GM18508 (cell line): Measurements from ENCODE around the gene NFKB2.

Experiments
- ATAC-seq: cut with Tn5 transposase; IDR thresholded peaks from one replicate; pipeline ENCODE4 v1.9.1; 2021; ENCODE audit warnings: moderate number of reproducible peaks; ENCODE audit not compliant: insufficient read depth, unreplicated experiment

The NFKB2 gene

DNA sequence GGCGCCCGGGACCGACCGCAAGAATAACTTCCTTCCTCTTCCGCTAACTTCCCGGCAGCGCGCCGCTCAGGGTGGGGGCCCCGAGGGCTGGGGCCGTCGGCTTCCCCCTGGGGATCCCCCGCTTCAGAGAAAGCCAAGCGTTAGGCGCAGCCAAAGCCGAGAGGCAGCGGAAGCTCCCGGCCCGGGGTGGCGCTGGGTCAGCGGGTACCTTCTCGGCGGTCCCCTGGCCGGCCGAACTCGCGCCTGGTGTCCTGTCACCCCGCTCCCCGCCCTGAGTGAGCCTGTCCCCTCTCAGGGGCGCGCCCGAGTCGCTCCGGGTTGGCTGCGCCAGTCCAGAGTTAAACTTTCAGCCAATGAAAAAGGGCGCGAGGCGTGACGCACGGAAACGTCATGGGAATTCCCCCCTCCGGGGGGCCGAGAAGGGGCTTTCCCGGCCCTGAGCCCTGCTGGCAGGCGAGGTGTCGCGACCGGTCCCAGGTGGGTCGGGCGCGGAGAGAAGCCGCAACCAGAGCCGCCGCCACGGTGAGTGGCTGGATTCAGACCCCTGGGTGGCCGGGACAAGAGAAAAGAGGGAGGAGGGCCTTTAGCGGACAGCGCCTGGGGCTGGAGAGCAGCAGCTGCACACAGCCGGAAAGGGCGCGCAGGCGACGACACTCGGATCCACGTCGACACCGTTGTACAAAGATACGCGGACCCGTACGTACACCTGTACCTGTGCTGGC is 1.3 kb upstream of the NFKB2 start:
- ATAC-seq: peak; percentile 56

DNA sequence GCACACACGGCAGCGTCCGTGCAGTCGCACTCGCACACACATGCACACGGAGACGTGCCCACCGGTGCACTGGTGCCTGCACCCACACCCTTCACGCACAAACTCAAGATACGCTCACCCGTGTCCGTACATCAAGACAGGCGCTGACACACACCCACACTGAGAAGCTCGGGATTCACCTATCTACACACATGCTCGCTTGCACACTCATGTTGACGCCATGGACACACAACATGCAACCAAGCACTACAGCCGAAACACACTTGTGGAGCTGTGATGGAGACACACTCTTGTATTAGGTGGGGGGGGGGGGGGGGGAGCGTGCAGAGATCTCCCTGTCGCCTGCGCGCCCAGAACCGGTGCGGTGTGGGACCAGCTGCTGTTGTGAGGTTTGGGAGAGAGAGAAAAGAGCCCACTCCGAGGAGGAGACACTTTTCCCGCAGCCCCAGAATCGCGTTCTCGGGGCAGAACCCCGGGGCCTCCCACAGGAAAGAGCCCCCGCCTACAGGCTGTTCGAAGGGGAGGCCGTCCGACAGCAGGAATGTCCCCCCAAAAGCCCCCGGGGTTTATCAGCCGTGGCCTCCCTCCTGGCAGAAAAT is 605 bp upstream of the NFKB2 start:
- ATAC-seq: no peak

DNA sequence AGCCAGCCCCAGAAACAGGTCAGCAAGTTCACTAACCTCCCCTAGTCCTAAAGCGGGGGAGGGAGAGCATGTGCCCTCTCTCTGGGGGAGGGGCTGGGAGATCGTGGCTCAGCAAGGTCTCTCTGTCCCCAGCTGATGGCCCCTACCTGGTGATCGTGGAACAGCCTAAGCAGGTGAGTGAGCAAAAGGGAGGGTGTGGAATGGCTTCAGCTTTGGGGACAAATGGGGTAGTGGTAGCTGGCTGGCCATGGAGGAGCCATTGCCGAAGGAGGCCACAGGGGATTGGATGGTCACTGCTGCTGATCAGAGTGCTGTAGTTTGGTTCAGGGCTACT is 779 bp downstream of the NFKB2 start:
- no peak for ATAC-seq

DNA sequence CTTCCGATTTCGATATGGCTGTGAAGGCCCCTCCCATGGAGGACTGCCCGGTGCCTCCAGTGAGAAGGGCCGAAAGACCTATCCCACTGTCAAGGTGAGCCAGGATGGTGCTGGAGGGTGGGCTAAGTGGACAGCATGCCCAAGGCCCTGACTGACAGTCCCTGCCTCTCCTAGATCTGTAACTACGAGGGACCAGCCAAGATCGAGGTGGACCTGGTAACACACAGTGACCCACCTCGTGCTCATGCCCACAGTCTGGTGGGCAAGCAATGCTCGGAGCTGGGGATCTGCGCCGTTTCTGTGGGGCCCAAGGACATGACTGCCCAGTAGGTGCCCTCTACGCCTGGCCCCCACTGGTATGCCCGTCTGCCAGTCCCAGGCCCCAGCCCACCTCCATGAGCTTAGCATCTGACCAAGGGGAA is 1.2 kb downstream of the NFKB2 start:
- ATAC-seq: no peak

DNA sequence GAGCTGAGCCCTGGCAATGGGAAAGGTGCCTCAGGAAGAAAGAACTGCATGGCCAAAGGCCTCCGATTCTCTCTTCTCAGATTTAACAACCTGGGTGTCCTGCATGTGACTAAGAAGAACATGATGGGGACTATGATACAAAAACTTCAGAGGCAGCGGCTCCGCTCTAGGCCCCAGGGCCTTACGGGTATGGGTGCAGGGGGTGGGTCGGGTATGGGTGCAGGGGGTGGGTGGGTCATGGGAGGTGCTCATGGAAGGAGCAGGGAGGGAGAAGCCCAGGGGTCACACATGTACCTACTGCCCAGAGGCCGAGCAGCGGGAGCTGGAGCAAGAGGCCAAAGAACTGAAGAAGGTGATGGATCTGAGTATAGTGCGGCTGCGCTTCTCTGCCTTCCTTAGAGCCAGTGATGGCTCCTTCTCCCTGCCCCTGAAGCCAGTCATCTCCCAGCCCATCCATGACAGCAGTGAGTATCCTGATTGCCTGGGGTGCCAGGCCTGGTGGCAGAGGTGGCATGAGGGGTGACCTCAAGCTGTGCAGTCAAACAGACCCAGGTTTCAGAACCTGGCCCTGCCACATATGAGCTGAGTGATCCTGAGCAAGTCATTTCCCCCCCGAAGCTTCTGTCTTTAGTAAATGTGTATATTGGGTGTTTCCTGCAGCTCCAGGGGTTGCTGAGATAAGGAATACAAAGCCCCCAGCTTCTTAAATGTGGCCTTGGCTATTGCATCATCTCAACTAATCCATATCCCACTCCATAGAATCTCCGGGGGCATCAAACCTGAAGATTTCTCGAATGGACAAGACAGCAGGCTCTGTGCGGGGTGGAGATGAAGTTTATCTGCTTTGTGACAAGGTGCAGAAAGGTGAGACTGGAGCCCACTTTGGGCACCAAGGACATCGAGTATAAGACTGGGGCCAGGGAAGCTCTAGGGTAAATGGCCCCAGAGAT is 2.0 kb downstream of the NFKB2 start:
- no peak for ATAC-seq

DNA sequence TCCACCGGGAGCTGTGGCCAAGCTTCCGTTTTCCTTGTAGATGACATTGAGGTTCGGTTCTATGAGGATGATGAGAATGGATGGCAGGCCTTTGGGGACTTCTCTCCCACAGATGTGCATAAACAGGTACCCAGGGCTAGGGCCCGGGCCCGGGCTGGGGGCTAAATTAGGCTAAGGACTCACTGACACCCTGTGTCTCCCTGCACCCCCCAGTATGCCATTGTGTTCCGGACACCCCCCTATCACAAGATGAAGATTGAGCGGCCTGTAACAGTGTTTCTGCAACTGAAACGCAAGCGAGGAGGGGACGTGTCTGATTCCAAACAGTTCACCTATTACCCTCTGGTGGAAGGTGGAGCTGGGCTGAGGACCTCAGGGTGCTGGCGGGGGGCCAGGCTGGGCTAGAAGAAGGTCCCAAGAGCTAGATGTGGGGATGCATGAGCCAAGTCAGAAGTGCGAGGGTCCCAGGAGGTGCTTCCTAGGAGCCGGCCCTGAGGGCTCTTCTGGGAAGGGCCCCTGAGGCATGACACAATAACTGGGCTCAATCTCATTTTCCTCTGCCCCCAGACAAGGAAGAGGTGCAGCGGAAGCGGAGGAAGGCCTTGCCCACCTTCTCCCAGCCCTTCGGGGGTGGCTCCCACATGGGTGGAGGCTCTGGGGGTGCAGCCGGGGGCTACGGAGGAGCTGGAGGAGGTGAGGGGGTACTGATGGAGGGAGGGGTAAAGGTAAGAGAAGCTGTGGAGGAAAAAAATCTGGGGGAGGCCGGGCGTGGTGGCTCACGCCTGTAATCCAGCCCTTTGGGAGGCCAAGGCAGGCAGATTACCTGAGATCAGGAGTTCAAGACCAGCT is 2.9 kb downstream of the NFKB2 start:
- no peak for ATAC-seq

DNA sequence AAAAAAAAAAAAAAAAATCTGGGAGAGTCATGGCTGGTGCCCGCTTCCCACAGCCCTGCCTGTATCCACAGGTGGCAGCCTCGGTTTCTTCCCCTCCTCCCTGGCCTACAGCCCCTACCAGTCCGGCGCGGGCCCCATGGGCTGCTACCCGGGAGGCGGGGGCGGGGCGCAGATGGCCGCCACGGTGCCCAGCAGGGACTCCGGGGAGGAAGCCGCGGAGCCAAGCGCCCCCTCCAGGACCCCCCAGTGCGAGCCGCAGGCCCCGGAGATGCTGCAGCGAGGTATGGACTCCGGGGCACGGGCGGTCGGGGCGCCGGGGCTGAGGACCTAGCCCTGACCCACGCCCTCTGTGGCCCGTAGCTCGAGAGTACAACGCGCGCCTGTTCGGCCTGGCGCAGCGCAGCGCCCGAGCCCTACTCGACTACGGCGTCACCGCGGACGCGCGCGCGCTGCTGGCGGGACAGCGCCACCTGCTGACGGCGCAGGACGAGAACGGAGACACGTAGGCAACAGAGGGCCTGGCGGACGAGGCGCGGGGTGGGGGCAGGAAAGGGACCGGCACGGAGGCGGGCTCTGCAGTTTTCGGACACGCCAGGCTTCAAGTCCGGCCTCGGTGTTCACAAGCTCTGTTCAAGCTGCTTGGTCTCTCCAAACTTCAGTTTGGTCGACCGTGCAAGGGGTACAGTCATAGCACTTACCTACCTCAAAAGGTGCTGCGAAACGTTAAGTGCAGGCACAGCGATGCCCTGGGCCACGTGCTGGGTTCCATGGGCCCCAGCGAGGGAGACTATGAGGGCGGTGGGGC is 3.9 kb downstream of the NFKB2 start:
- ATAC-seq: no peak

DNA sequence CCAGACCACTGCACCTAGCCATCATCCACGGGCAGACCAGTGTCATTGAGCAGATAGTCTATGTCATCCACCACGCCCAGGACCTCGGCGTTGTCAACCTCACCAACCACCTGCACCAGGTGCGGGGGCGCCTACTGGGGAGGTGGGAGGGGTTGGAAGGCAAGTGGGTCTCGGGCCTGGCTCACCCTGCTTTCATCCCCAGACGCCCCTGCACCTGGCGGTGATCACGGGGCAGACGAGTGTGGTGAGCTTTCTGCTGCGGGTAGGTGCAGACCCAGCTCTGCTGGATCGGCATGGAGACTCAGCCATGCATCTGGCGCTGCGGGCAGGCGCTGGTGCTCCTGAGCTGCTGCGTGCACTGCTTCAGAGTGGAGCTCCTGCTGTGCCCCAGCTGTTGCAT is 4.6 kb downstream of the NFKB2 start:
- no peak for ATAC-seq

DNA sequence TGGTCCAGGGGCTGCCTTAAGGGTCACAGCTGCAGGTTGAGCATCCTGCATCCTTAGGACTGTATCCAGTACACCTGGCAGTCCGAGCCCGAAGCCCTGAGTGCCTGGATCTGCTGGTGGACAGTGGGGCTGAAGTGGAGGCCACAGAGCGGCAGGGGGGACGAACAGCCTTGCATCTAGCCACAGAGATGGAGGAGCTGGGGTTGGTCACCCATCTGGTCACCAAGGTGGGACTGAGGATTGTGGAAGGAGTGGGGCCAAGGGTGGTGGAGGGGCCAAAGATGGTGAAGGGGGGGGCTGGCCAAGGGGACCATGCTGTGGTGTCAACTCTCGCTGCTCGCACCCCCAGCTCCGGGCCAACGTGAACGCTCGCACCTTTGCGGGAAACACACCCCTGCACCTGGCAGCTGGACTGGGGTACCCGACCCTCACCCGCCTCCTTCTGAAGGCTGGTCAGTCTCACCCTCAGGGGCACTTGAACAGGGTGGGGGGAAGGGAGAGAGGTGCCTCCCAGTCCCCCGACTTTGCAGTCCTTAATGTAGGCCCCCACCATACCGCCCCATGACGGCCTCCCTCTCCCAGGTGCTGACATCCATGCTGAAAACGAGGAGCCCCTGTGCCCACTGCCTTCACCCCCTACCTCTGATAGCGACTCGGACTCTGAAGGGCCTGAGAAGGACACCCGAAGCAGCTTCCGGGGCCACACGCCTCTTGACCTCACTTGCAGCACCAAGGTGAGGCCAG is 5.3 kb downstream of the NFKB2 start:
- no peak for ATAC-seq

DNA sequence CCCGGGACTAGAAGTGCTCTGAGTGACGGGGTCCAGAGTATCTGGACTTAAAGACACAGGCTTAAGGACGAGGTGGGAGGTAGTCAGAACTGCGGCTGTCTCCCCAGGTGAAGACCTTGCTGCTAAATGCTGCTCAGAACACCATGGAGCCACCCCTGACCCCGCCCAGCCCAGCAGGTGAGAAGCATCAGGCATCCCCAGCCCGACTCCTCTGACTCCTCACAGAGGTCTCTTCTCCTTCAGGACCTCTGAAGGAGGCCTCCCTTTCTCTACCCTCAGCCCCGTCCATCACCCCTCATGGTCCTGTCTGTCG is 5.8 kb downstream of the NFKB2 start:
- no peak for ATAC-seq

DNA sequence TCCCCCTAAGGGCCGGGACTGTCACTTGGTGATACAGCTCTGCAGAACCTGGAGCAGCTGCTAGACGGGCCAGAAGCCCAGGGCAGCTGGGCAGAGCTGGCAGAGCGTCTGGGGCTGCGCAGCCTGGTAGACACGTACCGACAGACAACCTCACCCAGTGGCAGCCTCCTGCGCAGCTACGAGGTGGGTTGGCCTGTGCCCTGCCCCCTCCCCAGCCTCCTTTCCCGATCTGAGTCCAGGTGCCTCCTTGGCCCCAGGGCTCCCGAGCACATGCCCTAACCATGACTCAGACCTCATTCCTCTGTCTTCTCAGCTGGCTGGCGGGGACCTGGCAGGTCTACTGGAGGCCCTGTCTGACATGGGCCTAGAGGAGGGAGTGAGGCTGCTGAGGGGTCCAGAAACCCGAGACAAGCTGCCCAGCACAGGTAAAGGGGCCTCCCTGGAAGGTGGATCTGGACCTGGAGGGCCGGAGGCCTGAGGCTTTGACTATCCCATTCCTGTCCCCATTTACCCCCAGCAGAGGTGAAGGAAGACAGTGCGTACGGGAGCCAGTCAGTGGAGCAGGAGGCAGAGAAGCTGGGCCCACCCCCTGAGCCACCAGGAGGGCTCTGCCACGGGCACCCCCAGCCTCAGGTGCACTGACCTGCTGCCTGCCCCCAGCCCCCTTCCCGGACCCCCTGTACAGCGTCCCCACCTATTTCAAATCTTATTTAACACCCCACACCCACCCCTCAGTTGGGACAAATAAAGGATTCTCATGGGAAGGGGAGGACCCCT is 6.4 kb downstream of the NFKB2 start:
- ATAC-seq: no peak

DNA sequence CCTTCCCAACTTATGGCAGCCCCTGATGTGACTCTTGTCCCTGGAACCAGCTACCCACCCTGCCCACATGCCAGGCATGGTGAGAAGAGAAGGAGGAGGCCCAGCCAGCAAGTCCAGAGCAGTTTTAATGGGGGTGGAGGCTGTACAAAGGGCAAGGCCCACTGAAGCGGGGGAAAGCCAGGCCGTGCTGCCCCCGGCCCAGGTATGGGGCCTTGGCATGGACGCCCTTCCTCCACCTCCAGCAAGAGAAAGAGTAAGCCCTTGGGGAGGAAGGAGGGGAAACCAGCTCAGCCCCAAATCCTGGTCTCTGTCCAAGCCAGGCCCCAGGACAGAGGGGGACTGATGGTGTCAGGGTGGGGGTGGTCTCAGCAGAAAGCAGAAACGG is 7.0 kb downstream of the NFKB2 start:
- no peak for ATAC-seq

DNA sequence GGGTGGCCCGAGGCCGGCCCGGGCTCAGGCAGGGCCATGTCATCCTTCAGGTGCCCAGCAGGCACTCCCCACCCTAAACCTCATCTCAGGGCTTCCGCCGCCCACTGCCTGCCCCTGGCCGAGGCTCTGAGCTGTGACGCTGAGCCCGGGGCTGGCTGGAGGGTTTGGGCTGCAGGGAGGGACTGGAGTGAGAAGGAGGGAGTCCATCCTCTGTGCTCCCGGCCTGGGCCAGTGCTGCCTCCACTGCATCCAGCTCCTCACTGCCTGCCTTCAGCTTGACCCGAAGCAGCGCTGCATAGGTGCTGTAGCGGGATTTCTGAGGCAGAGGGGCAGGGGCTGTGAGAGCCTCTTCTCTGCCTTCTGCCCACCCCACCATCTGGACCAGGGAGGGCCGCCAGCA is 7.6 kb downstream of the NFKB2 start:
- no peak for ATAC-seq

DNA sequence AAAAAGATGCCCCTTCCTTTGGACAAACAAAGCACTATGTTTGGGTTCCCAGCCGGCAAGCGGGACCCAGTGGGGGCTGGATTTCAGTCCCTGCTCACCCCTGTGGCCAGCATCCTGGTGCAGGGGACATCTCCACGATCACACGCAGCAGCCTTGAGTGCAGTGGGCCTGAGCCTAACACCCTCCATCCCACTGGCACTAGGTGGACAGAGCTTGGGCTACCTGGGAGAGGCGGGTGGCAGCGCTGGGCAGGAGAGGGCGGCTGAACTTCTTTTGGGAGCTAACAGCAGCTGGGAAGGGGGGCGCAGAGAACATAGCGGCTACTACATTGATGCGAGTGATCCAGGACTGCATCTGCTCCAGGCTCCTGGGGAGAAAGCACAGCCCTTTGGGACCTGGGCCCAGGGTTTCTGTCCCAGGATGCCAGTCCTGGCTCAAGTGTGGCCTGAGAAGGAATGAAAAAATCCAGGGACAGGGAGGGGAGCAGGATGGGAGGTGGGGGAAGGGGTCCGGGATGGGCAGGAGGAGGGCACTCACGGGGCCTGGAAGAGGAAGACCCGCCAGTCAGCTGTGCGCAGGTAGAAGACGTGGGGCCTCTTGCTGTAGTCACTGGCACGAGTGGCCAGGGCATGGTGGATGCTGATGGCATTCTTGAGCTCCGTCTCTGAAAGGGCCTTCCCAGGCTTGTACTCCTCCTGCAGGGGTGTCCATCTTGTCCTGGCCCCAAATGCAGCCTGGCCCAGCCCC is 9.0 kb downstream of the NFKB2 start:
- ATAC-seq: no peak

DNA sequence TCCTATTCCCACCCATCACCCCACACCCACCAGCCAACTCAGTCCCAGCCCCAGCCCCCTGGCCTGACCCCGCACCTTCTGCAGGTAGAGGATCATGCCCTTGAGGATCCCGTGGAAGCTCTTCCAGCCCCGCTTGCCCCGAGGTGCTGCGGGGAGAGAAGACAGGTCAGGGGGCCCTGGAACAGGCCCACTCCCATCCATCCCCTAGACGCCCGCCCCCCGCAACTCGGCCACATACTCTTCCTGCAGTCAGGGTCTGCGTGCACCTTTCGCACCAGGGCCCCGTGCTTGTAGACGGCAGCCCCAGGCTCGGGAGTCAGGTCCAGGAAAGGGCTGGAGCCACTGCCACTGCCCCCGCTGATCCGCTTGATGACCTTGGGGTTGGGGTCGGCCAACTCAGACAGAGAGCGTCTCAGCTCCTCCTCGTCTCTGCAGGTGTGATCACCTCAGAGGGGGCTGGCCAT is 9.6 kb downstream of the NFKB2 start:
- no peak for ATAC-seq

DNA sequence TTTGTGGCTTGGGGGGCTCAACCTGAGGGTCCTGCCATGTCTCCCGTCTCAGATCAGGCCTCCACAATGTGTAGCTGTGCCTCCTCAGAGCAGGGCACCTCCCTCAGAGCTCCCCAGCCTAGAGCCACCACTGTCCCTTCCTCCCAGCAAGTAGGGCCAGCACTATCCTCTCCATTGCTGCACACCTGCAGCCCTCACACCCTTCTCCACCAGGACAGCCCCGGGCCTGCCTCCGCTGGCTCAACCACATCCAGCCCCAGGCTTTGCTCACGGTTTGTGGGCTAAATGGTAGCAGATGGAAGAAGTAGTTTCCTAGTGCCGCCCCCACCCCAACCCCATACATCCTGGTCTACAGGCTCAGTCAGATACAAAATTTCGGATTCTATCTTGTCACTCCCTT is 10.1 kb downstream of the NFKB2 start:
- no peak for ATAC-seq

DNA sequence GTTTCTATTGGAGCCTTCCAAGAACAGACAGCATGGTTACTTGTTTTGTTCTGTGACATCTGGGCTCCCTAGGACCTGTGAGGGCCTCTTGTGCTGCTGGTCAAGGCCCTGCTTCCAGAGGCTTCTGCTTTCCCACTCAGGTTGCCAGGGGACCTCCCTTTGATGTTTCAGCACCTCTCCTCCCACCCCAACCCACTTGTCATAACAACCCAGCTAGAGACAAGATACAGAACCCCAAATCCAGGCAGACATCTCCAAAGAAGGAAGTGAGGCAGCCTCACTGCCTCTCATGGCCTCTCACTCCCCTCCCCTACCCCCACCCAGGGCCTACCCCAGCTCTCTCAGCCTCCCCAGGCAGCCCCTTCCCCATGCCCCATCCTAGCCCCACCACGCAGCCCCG is 11.3 kb downstream of the NFKB2 start:
- no peak for ATAC-seq
